ENCODE measurements around the gene MYLK2.
A peak's percentile ranks its signal among the peaks of the same experiment; 100 is the strongest.

MYLK2 gene

GRCh38 chr20:31853481-31853880, 34.3 kb downstream of the MYLK2 start:
- no peak for DNase-seq (ENCODE audit: low read depth)

- DNase-seq (ENCODE audit: low read depth): no peak
Measured at GRCh38 chr20:31856516-31856915, 37.4 kb downstream of the MYLK2 start.

GRCh38 chr20:31857861-31858759, 39.0 kb downstream of the MYLK2 start:
- no peak for DNase-seq (ENCODE audit: low read depth)

- no peak for DNase-seq (ENCODE audit: low read depth)
Measured at GRCh38 chr20:31858760-31859083, 39.6 kb downstream of the MYLK2 start.

- no peak for DNase-seq (ENCODE audit: low read depth)
Measured at GRCh38 chr20:31859266-31859997, 40.3 kb downstream of the MYLK2 start.

GRCh38 chr20:31859998-31860380, 40.8 kb downstream of the MYLK2 start:
- no peak for DNase-seq (ENCODE audit: low read depth)

GRCh38 chr20:31860390-31861134, 41.4 kb downstream of the MYLK2 start:
- DNase-seq (ENCODE audit: low read depth): no peak

- DNase-seq (ENCODE audit: low read depth): no peak
Measured at GRCh38 chr20:31861135-31861384, 41.9 kb downstream of the MYLK2 start.

GRCh38 chr20:31861385-31862156, 42.4 kb downstream of the MYLK2 start:
- DNase-seq (ENCODE audit: low read depth): peak; percentile 48

GRCh38 chr20:31862157-31862470, 43.0 kb downstream of the MYLK2 start:
- DNase-seq (ENCODE audit: low read depth): no peak

GRCh38 chr20:31862506-31862905, 43.4 kb downstream of the MYLK2 start:
- no peak for DNase-seq (ENCODE audit: low read depth)

GRCh38 chr20:31863296-31864085, 44.3 kb downstream of the MYLK2 start:
- DNase-seq (ENCODE audit: low read depth): no peak

- no peak for DNase-seq (ENCODE audit: low read depth)
Measured at GRCh38 chr20:31864521-31865400, 45.6 kb downstream of the MYLK2 start.

GRCh38 chr20:31866221-31866620, 47.1 kb downstream of the MYLK2 start:
- DNase-seq (ENCODE audit: low read depth): no peak

- no peak for DNase-seq (ENCODE audit: low read depth)
Measured at GRCh38 chr20:31868853-31869672, 49.9 kb downstream of the MYLK2 start.

- no peak for DNase-seq (ENCODE audit: low read depth)
Measured at GRCh38 chr20:31869673-31869941, 50.5 kb downstream of the MYLK2 start.

- DNase-seq (ENCODE audit: low read depth): no peak
Measured at GRCh38 chr20:31869942-31870725, 51.0 kb downstream of the MYLK2 start, which contains the start of the genes DUSP15 and TTLL9. Gene DUSP15 (minus strand): TSS chr20:31870527. CDS start chr20:31870337, 190 bp downstream. Gene TTLL9 (plus strand): TSS chr20:31870634. CDS start chr20:31871127, 493 bp downstream.

- DNase-seq (ENCODE audit: low read depth): no peak
Measured at GRCh38 chr20:31870726-31871617, 51.8 kb downstream of the MYLK2 start.
